K562 (cell line): Measurements from ENCODE around the gene PTH1R. TPM values are rescaled to one million over a fixed set of nuclear protein-coding genes. Genes with fewer than 3 reads are reported as not detected.

ENCODE experiments used
- ARNT ChIP-seq, 2 experiments: fragments of 450-650 bp; IDR thresholded peaks; 2 replicates each; pipeline ENCODE4 v1.6.1; 2016; ENCODE audit warnings: mild to moderate bottlenecking in 1 of 2
- BCOR ChIP-seq: fragments of 450-650 bp; IDR thresholded peaks from 2 replicates; pipeline ENCODE4 v1.6.1; 2016
- BRF1 ChIP-seq: IDR thresholded peaks from 3 replicates; pipeline ENCODE4 v1.6.1; 2011; ENCODE audit warnings: borderline replicate concordance, mild to moderate bottlenecking; ENCODE audit not compliant: insufficient read length; ENCODE audit errors: extremely low read depth
- CAMTA2 ChIP-seq: fragments of 250-450 bp; sonication (Bioruptor Pico); conservative IDR thresholded peaks from 2 replicates; pipeline ENCODE4 v1.5.1; 2022
- COPS2 ChIP-seq: fragments of 450-650 bp; conservative IDR thresholded peaks from 2 replicates; pipeline ENCODE4 v1.6.1; 2016; ENCODE audit warnings: mild to moderate bottlenecking, moderate library complexity
- CTBP1 ChIP-seq: fragments of 450-650 bp; IDR thresholded peaks from 2 replicates; pipeline ENCODE4 v1.6.1; 2016; ENCODE audit warnings: borderline replicate concordance
- DDX20 ChIP-seq: fragments of 450-650 bp; IDR thresholded peaks from 2 replicates; pipeline ENCODE4 v1.6.1; 2016; ENCODE audit warnings: missing genetic modification characterization, low read depth, mild to moderate bottlenecking, missing compliant biosample characterization, moderate library complexity
- ETV6 ChIP-seq, 3 experiments: fragments of 150-350 bp in 1 of 3; sonication (generic) in 1 of 3; formaldehyde crosslinking in 1 of 3; IDR thresholded peaks; 2 replicates each; pipeline versions ENCODE4 v1.6.1 to v1.8.0; 2014 to 2022; ENCODE audit warnings: borderline replicate concordance in 2 of 3, low read depth in 2 of 3, antibody characterized with exemption in 1 of 3, low read length in 1 of 3, mild to moderate bottlenecking in 1 of 3, missing genetic modification reagents in 1 of 3
- EWSR1 ChIP-seq: fragments of 450-650 bp; IDR thresholded peaks from 2 replicates; pipeline ENCODE4 v1.6.1; 2018; ENCODE audit warnings: borderline replicate concordance, mild to moderate bottlenecking, low read depth, moderate library complexity; ENCODE audit not compliant: partially characterized antibody
- IFI16 ChIP-seq: fragments of 250-450 bp; sonication (Bioruptor Pico); IDR thresholded peaks from 2 replicates; pipeline ENCODE4 v2.1.2; 2022; ENCODE audit warnings: mild to moderate bottlenecking, inconsistent platforms
- JUND ChIP-seq, 2 experiments: IDR thresholded peaks; 2 replicates in 1 of 2; 3 replicates in 1 of 2; pipeline ENCODE4 v1.6.1; 2011; ENCODE audit warnings: borderline replicate concordance in 2 of 2, low read depth in 2 of 2, low read length in 2 of 2, improper control_type of control experiment in 1 of 2, missing biosample characterization in 1 of 2, missing genetic modification characterization in 1 of 2, missing genetic modification reagents in 1 of 2
- MEIS2 ChIP-seq: fragments of 450-650 bp; IDR thresholded peaks from 2 replicates; pipeline ENCODE4 v1.6.1; 2014; ENCODE audit warnings: mild to moderate bottlenecking; ENCODE audit not compliant: partially characterized antibody
- MYNN ChIP-seq, 2 experiments: sonication (generic); formaldehyde crosslinking in 1 of 2; IDR thresholded peaks; 2 replicates each; pipeline versions ENCODE4 v1.5.0 to v1.6.1; 2016 to 2020; ENCODE audit warnings: antibody characterized with exemption in 1 of 2, missing genetic modification reagents in 1 of 2
- PATZ1 ChIP-seq: fragments of 250-450 bp; sonication (Bioruptor Pico); IDR thresholded peaks from 2 replicates; pipeline ENCODE4 v1.5.0; 2020; ENCODE audit warnings: mild to moderate bottlenecking, borderline replicate concordance
- RBM34 ChIP-seq: fragments of 200-400 bp; formaldehyde crosslinking; IDR thresholded peaks from 2 replicates; pipeline ENCODE4 v1.6.1; 2018; ENCODE audit warnings: low read length, borderline replicate concordance; ENCODE audit not compliant: insufficient read depth
- THRA ChIP-seq: fragments of 450-650 bp; IDR thresholded peaks from 2 replicates; pipeline ENCODE4 v1.6.1; 2017; ENCODE audit warnings: mild to moderate bottlenecking, moderate library complexity
- TSHZ1 ChIP-seq: fragments of 250-450 bp; sonication (Bioruptor Pico); IDR thresholded peaks from 2 replicates; pipeline ENCODE4 v1.4.0; 2020; ENCODE audit warnings: mild to moderate bottlenecking, moderate library complexity
- ZNF75A ChIP-seq: fragments of 450-650 bp; formaldehyde crosslinking; IDR thresholded peaks from 2 replicates; pipeline ENCODE4 v1.4.0; 2020; ENCODE audit warnings: mild to moderate bottlenecking
- polyA plus RNA-seq, 8 experiments: library from polyadenylated mRNA; depleted of rRNA in 4 of 8; stranded (reverse) in 5 of 8; unstranded in 3 of 8; fragments of >200 nt; fragmentation: Nextera tagmentation in 2 of 8; fragmentation: Illumina TruSeq in 1 of 8; extraction: Ambion mirVana in 2 of 8; extraction: Trizol in 1 of 8; gene quantifications; 2 replicates each; pipeline versions ENCODE4 v1.2.1 to v1.2.3, GENCODE V29; 2011 to 2014; ENCODE audit warnings: inconsistent platforms in 1 of 8, missing spikeins in 1 of 8
- total RNA-seq, 7 experiments: library from RNA; depleted of rRNA in 6 of 7; stranded (reverse); fragments of >200 nt in 6 of 7; fragmentation: Illumina TruSeq in 2 of 7; extraction: Trizol in 2 of 7; gene quantifications; 2 replicates each; pipeline versions ENCODE4 v1.2.1 to v1.2.3, GENCODE V29; 2011 to 2021; ENCODE audit warnings: low replicate concordance in 1 of 7

The PTH1R gene
- total and polyA plus RNA-seq, 9 of the 15 experiments (the other 6 are each of a cell fraction or from before 2014, with no cell fraction given) = not detected

- TF ChIP-seq MYNN (IDR thresholded peaks at IDR 0.05) = no peak
- TF ChIP-seq MYNN (CRISPR knock-in tag; IDR thresholded peaks at IDR 0.05) = no peak
- TF ChIP-seq ZNF75A = no peak
- TF ChIP-seq TSHZ1 = no peak
- no peak for TF ChIP-seq EWSR1
- peak; percentile 42 for TF ChIP-seq MEIS2
- TF ChIP-seq PATZ1 (CRISPR knock-in tag) = no peak
- TF ChIP-seq ARNT (IDR thresholded peaks at IDR 0.05) = no peak
- TF ChIP-seq ETV6 (IDR thresholded peaks at IDR 0.05; ENCODE audit: borderline replicate concordance in 1 of 2, low read depth in 2 of 2, low read length in 1 of 2) = no peak
- no peak for TF ChIP-seq ETV6 (CRISPR knock-in tag; IDR thresholded peaks at IDR 0.05; ENCODE audit: borderline replicate concordance)
- no peak for TF ChIP-seq DDX20 (tag)
- TF ChIP-seq COPS2 = no peak
- peak; percentile 90 for TF ChIP-seq BCOR
- TF ChIP-seq JUND (IDR thresholded peaks at IDR 0.05; ENCODE audit: borderline replicate concordance, low read depth, low read length) = no peak
- no peak for TF ChIP-seq JUND (tag; IDR thresholded peaks at IDR 0.05; ENCODE audit: borderline replicate concordance, low read depth, low read length)
- no peak for TF ChIP-seq RBM34
- TF ChIP-seq BRF1 = no peak
- TF ChIP-seq CTBP1 = no peak
- TF ChIP-seq CAMTA2 (CRISPR knock-in tag) = no peak
- no peak for TF ChIP-seq THRA
- no peak for TF ChIP-seq IFI16 (CRISPR knock-in tag)
These were observed 12.0 kb downstream of the PTH1R start (continued) for GRCh38 chr3:46889381-46890110.
